Sigmoid colon (tissue), 4 donors: ENCODE results near the gene RASAL2.

Experiments
- EP300 ChIP-seq, 4 donors: sonication (generic); formaldehyde crosslinking; IDR thresholded peaks; one replicate each; pipeline ENCODE4 v1.6.1; 2017; ENCODE audit warnings: antibody characterized with exemption in 4 of 4
- POLR2AphosphoS5 ChIP-seq, 4 donors: sonication (generic); formaldehyde crosslinking; IDR thresholded peaks; one replicate each; pipeline ENCODE4 v1.6.1; 2017; ENCODE audit warnings: antibody characterized with exemption in 4 of 4
- TF ChIP-seq, protein P1 (sequence below), 4 experiments: fragments of 450-650 bp in 3 of 4; fragments of 200-600 bp in 1 of 4; IDR thresholded peaks; one replicate each; pipeline ENCODE4 v1.5.1; 2016 to 2019; ENCODE audit warnings: antibody characterized with exemption in 4 of 4, mild to moderate bottlenecking in 3 of 4, moderate library complexity in 2 of 4

DNA sequence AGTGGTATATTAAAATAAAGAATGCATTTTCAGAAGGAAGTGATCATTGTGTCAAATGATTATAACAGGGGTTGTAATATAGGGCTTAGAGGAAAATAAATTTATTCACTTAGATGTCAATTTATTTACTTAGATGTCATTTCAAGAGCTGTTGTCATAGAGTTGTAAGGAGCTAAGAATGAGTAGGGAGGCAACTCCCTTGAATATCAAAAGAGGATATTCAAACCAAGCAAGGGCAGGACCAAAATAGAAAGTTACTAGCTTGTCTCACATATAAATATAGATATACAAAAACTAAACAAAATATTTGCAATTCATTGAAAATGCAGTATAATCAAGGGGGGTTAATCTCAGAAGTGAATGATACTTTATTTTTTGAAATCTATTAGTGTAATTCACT lies 16.0 kb upstream of the RASAL2 start:
- TF ChIP-seq, protein P1, sequence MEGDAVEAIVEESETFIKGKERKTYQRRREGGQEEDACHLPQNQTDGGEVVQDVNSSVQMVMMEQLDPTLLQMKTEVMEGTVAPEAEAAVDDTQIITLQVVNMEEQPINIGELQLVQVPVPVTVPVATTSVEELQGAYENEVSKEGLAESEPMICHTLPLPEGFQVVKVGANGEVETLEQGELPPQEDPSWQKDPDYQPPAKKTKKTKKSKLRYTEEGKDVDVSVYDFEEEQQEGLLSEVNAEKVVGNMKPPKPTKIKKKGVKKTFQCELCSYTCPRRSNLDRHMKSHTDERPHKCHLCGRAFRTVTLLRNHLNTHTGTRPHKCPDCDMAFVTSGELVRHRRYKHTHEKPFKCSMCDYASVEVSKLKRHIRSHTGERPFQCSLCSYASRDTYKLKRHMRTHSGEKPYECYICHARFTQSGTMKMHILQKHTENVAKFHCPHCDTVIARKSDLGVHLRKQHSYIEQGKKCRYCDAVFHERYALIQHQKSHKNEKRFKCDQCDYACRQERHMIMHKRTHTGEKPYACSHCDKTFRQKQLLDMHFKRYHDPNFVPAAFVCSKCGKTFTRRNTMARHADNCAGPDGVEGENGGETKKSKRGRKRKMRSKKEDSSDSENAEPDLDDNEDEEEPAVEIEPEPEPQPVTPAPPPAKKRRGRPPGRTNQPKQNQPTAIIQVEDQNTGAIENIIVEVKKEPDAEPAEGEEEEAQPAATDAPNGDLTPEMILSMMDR (IDR thresholded peaks at IDR 0.05): no peak
- TF ChIP-seq POLR2AphosphoS5 (IDR thresholded peaks at IDR 0.05) (no peak), EP300 (IDR thresholded peaks at IDR 0.05) (no peak)
